Subcutaneous adipose tissue (tissue), 4 donors: ENCODE measurements around the gene BLACAT1. TPM values are rescaled to one million over a fixed set of nuclear protein-coding genes. Genes with fewer than 3 reads are reported as not detected.

Source experiments
- CTCF ChIP-seq: fragments of 450-650 bp; IDR thresholded peaks from one replicate; pipeline ENCODE4 v1.5.1; 2016; ENCODE audit warnings: low read depth, mild to moderate bottlenecking, control low read depth, antibody characterized with exemption, moderate library complexity
- total RNA-seq, 4 donors: library from RNA; depleted of rRNA; stranded (reverse); fragments of >200 nt; gene quantifications; one replicate each; pipeline ENCODE4 v1.1.0, GENCODE V29; 2016

BLACAT1 gene
- total RNA-seq, 4 donors from 2014 or later, result not detected

- TF ChIP-seq CTCF, result no peak
Measured at GRCh38 chr1:205481218-205481617, 25.4 kb upstream of the BLACAT1 start.

GRCh38 chr1:205480349-205480985 is 24.6 kb upstream of the BLACAT1 start:
- no peak for TF ChIP-seq CTCF

- TF ChIP-seq CTCF, result no peak
Measured at GRCh38 chr1:205477759-205478247, 22.0 kb upstream of the BLACAT1 start.

DNA sequence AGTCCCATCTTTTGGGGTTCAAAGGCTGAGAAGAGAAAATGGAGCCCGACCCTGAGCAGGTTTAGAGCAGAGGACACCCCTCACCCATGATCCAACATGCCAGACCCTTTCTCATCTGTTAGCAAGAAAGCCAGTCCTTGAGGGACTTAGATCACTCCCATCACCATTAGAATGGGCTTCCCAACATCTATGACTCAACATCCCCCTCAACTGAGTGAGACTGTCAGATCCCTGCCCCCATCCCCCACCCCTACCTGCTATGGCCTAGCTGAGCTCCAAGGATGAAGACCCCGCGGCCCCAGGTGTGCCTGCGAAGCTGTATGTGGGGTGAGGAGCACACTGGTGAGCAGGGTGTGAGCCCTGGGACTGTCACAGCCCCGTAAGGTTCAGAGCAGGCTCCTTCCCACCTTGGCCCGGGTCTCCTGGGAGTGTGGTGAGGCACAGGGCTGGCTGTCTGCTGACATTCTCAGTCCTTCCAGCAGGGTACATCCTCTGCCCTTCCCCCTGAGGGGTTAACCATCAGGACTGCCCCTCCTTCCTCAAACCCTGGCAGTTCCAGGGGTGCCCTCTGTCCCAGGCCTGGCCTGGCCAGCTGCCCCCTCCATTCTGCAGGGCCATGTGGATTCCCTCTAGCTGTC is 21.4 kb upstream of the BLACAT1 start:
- TF ChIP-seq CTCF, result no peak

DNA sequence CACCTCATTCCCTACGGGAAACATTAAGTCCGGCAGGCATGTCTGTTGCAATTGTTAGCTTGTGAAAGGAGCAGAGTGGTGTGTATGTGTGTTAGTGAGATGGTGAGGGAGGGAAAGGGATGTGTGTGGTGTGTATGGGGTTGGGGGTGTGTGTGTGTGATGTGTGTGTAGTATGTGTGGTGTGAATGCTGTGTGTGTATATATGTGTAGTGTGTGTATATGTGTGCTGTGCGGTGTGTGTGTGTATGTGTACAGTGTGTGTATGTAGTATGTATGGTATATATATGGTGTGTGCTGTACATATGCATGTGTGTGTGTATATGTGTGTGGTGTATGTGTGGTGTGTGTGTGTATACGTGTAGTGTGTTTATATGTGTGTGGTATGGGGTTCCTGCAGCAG is 20.8 kb upstream of the BLACAT1 start:
- TF ChIP-seq CTCF, result no peak

DNA sequence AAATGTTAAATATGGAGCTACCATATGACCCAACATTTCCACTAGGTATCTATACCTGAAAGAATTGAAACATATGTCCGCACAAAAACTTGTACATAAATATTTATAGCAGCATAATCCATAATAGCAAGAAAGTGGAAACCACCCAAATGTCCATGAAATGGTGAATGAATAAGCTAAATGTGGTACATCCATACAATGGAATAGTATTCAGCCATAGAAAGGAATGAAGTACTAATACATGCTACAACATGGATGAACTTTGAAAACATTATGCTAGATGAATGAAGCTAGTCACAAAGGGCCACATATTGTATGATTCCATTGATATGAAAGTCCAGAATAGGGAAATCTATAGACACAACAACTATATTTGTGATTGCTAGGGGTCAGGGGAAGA is 20.0 kb upstream of the BLACAT1 start:
- no peak for TF ChIP-seq CTCF

- TF ChIP-seq CTCF, result no peak
Measured at GRCh38 chr1:205474571-205474970, 18.7 kb upstream of the BLACAT1 start.
